Non-pigmented ciliary epithelial cell (primary cell): ENCODE data around the gene PIP4K2A.

Experiments
- DNase-seq: peaks from one replicate; pipeline ENCODE4 v3.0.0-alpha.2; 2010; ENCODE audit warnings: low read depth

PIP4K2A gene

DNA sequence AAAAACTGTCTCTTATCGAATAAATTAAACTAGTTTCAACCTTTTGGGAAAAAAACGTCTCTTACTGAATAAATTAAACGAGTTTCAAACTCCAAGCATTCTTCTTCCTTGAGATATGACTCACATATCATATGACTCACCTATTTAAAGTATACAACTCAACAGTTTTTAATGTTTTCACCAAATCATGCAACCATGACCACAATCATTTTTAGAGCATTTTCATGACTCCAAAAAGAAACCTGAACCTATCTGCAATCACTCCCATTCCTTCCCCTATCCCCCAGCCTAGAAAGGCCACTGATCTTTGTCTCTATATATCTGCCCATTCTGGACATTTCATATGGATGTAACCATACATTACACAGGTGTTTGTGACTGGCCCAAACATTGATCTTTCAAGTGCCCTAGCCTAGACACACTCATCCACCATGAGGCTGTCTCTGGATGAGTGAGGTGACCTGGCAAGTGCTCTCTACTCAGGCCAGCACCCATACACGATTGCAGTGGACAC lies 115.3 kb downstream of the PIP4K2A start:
- no peak for DNase-seq

- no peak for DNase-seq
These were observed 115.9 kb downstream of the PIP4K2A start for GRCh38 chr10:22598478-22598877.

DNA sequence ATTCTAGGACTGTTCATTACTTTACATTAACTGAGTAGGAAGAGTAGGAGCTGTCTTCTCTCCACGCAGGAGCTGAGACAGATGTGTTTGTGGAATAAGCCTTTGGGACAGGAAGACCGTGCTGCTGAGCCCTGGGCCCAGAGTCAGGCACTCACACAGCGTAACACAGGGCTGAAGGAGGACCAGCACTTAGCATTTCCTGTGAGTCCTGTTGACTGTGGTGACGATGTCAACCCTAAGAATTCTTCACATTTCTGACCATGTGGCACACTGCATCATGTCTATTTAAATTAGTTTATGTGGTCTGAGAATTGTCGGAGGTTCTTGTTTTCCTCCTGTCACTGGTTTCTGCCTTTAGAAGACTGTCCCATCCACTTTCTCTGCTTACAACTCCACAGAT lies 117.2 kb downstream of the PIP4K2A start:
- no peak for DNase-seq

DNA sequence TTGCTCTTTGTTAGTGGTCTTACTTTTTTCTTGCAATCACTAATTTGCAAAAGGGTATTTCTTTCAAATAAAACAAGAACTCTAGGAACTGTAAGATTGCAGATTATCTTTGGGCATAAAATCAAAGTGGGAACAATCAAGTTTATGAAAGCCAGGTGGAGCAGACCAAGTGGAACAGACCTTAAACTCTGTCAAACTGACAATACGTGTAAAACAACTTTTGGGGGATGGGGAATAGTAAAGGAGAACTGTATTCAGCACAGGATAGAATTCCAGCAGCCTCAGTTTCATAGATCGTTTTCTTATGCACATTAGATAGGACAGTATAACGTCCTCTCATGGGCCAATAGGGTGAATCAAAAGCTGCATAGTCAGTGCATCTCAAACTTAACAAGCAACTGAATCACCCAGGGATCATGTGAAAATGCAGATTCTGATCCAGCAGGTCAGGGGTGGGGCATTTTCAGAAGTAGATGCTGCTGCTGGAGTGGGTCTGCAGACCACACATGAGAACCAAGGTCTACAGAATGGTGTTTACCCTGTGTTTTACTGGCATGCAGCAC lies 120.7 kb downstream of the PIP4K2A start:
- DNase-seq: no peak

GRCh38 chr10:22593026-22593425 lies 121.4 kb downstream of the PIP4K2A start:
- no peak for DNase-seq

DNA sequence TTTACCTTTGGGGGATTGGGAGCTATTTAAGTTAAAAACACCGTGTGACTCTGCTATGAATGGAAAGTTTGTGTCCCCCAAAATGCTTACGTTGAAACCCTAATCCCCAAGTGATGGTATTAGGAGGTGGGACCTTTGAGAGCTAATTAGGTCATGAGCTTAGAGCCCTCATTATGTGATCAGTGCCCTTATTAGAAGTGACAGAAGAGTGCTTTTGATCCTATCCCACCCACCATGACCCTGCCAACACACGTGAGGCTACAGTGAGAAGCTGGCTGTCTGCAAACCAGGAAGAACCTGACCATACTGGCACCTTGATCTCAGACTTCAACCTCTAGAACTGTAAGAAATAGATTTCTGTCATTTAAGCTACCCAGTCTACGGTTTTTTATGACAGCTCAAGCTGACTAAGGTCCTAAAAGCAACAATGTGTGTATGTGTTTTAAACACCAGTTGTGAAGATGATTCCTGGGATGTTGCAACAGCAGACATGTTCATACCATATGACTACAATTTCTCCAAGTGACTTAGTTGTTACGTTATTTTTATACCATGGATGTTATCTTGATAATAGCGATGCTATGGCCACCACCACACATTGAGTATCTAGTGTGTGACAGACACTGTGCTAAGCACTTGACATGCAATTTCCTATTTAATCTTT lies 124.4 kb downstream of the PIP4K2A start:
- no peak for DNase-seq

DNA sequence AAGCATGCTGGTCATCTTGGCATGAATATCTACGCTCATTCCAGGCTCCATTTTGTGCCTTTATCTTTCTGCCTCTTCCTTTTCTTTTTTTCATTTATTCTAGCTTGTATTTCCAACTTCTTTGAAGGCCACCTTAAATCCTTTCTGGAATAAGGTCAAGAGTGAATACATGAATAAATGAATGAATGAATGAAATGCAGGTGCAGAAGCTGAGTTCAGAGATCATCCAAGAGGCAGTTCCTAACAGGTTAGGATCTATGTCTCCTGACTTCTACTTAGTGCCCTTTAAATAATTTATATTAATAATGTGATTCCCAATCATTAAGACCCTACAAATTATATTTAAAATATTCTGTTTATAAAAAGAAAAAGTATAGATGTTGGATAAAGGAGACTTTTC lies 125.9 kb downstream of the PIP4K2A start:
- DNase-seq: no peak

DNA sequence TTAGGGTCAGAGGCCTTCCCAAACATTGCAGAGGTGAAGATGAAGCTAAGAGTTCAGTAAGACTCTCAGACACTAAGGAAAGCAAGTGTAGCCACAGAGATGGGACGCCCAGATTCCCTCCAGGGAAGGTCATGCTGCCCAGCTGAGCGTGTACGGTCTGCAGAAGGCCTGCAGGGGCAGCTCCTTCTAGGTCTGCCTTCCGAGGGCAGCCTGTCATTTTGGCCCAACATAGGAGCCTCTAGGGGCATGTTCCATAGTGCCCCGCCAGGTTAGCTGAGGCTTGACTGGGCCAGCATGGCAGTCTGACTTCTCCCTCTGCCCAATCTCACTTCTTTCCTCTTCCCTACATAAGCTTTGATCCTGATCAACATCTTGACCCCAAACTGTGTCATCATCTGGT lies 130.7 kb downstream of the PIP4K2A start:
- DNase-seq: no peak

DNA sequence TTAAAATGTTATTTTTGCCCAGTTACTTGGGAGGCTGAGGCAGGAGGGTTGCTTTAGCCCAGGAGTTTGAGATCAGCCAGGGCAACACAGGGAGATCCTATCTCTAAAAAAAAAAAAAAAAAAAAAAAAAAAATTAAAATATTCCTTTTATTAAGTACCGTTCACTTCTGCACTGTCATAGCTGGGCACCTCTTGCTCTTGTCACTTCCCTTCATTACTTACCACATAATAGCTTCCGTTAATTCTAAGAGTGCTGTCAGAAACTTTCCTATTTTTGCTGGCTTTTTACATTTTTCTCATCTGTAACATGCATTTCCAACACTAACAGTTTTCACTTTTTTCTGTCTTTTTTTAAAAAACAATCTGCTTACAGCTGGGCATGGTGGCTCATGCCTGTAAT lies 132.9 kb downstream of the PIP4K2A start:
- no peak for DNase-seq

- DNase-seq: no peak
These were observed 133.7 kb downstream of the PIP4K2A start for GRCh38 chr10:22580711-22581110.

DNA sequence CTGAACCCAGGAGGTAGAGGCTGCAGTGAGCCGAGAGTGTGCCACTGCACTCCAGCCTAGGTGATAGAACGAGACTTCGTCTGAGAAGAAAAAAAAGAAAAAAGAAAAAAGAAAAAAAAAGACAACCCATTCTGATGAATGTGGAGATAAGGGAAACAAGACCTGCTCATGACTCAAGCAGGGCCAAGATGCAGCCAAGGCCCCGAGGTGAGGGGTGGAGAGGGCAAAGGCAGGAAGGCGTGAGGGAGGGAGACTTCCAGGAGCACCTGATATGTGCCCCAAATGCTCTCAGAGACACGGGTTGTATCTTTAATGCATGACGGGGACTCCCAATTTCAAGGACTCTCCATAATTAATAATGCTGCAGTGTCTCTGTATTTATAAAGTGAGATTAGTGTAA lies 134.6 kb downstream of the PIP4K2A start:
- no peak for DNase-seq

GRCh38 chr10:22573820-22574569 lies 140.4 kb downstream of the PIP4K2A start:
- DNase-seq: no peak

- no peak for DNase-seq
These were observed 143.5 kb downstream of the PIP4K2A start for GRCh38 chr10:22570733-22571430.

DNA sequence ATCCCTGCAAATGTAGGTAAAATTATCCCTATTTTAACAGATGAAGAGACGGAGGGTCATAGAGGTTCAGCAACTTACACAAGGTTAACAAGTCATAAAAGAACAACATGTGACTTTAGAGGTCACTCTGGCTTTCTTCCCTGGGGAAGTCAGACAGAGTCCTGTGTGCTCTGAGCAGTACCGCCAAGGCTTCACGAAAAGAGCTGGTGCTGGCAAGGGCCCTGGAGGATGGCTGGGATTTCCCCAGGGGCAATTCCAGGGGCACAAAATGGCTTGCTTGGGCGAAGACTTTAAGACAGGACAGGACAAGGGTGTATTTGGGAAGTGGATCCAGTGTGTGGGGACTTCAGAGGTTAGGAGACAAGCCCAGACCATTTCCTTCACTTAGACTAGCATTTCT lies 144.1 kb downstream of the PIP4K2A start:
- DNase-seq: no peak

DNA sequence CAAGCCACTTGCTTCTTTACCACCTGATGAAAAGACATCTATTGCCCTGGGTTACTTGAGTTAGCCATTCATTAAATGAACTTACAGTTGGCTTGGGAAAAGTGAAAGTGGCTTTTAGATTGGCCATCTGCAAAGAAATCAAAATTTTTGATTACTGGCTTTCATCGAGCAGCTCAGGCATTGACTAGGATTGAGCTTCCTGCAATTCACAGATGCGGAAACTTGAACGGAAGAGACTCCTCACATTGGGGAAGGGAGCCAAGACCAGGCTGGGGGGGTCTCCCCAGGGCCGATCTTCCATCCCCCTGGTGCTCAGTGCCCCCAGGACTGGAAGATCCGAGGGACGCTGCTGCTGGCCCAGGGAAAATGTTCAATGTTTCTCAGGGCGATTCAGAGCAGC lies 145.4 kb downstream of the PIP4K2A start:
- DNase-seq: no peak

- DNase-seq: no peak
These were observed 150.3 kb downstream of the PIP4K2A start for GRCh38 chr10:22564060-22564459.

GRCh38 chr10:22561909-22562308 lies 152.5 kb downstream of the PIP4K2A start:
- DNase-seq: no peak

DNA sequence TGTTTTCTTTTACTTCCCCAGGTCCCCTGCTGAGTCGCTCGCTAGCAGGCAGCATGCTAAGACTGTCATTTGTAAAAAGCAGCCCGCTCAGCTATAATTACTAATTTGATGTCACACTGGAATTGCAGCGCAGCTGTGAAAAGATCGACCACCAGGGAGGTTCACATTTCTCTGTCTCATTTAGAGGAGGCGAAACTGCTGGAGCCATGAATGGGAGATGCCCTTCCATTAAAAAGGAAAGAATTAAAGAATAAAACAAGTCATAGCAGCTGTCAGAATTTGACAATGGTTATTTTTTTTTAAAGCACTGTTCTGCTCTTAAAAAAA lies 153.5 kb downstream of the PIP4K2A start:
- no peak for DNase-seq

DNA sequence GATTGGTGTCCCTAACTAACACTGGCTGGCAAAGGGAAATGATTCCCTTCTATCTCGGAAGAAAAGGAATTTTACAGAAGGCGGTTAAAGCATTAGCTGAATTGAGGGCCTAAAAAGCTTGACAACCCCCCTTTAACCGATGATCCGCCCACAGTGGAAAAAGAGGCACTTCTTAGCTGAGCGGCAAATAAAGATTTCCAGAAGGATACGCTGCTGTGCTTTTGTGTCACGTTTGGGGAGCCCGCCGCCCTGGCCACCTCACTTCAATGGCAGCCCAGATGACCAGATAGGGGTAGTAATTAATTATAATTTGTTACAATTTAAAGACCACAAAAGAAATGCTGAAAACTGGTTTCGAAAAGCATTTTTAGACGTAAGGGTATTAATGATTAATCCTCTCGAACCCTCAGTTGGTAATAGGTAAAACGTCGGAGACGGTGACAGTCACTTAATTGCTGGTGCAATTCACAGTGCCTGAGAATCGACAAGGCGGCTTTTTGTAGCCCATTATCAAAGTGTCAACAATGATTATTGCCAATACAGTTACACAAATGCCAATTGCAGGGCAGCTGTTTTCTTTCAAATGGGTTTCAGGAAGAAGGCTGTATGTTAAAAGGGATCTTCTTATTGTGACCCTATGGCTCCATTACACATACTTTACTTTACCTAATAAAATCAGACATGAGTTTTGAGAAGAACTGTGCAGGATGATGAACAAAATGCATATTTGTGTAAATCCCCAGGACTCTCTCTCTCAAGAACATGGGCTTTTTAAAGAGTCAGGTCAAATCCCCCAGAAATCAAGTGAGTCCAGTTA lies 154.1 kb downstream of the PIP4K2A start:
- DNase-seq: no peak

DNA sequence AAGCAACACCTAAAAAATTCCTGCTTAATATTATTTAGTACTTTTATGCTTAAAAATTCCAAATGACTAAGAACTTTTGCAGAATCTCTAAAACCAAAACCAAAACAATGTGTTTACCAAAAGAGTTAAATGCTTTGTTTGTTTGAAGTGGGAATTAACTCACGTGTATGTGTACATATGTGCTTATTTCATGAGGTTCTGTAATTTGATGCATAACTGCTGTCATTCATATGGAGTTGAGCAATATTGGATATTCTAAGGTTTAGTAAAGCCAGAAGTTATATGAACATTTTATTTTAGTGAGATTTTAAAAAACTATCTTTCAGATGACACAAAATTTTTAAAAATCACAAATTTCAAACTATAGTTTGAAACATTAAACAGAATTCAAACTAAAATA lies 157.1 kb downstream of the PIP4K2A start:
- DNase-seq: no peak

- DNase-seq: no peak
These were observed 157.6 kb downstream of the PIP4K2A start for GRCh38 chr10:22556774-22557173.
